Measurements from ENCODE around the gene CEP55.
"Not testable (repeated sequence)": the region's sequence is repeated elsewhere in the genome, so short reads cannot be mapped to it uniquely, and the experiment has no call there.

Gene CEP55

GRCh38 chr10:93535293-93535692 lies 38.9 kb downstream of the CEP55 start:
- no peak for DNase-seq (ENCODE audit: low read depth)
- no peak for TF ChIP-seq CTCF (conservative IDR thresholded peaks at IDR 0.05; ENCODE audit: low read depth, low read length)
- H3K4me3 ChIP-seq (ENCODE audit: low read depth, low read length): no peak overlapping the region

GRCh38 chr10:93540871-93541270 lies 44.5 kb downstream of the CEP55 start:
- DNase-seq (ENCODE audit: low read depth); H3K4me3 ChIP-seq (ENCODE audit: low read depth, low read length): not testable (repeated sequence)

GRCh38 chr10:93541402-93542357 lies 45.3 kb downstream of the CEP55 start:
- H3K4me3 ChIP-seq (ENCODE audit: low read depth, low read length): no peak overlapping the region
- DNase-seq (ENCODE audit: low read depth): peak; percentile 54
- peak; percentile 92 for TF ChIP-seq CTCF (conservative IDR thresholded peaks at IDR 0.05; ENCODE audit: low read depth, low read length)

GRCh38 chr10:93542358-93542791 lies 46.0 kb downstream of the CEP55 start:
- peak; percentile 13 for DNase-seq (ENCODE audit: low read depth)
- no peak for TF ChIP-seq CTCF (conservative IDR thresholded peaks at IDR 0.05; ENCODE audit: low read depth, low read length)

GRCh38 chr10:93546995-93547394 lies 50.6 kb downstream of the CEP55 start:
- H3K4me3 ChIP-seq (ENCODE audit: low read depth, low read length); DNase-seq (ENCODE audit: low read depth): not testable (repeated sequence)

More at GRCh38 chr10:93542358-93542791, 46.0 kb downstream of the CEP55 start:
- H3K4me3 ChIP-seq (ENCODE audit: low read depth, low read length): no peak overlapping the region

- TF ChIP-seq CTCF (conservative IDR thresholded peaks at IDR 0.05; ENCODE audit: low read depth, low read length): no peak
- DNase-seq (ENCODE audit: low read depth): no peak
- no peak overlapping the region for H3K4me3 ChIP-seq (ENCODE audit: low read depth, low read length)
Measured at GRCh38 chr10:93547522-93547921, 51.1 kb downstream of the CEP55 start.

- peak; percentile 37 for DNase-seq (ENCODE audit: low read depth)
- H3K4me3 ChIP-seq (ENCODE audit: low read depth, low read length): no peak overlapping the region
- TF ChIP-seq CTCF (conservative IDR thresholded peaks at IDR 0.05; ENCODE audit: low read depth, low read length): no peak
Measured at GRCh38 chr10:93548376-93549071, 52.1 kb downstream of the CEP55 start.

Measured in choroid plexus epithelial cell (primary cell).